Neutrophil (primary cell): ENCODE data around the gene ILDR2.

Source experiments
- H3K27ac ChIP-seq: fragments of 200-600 bp; sonication (generic); 2 replicates; pipeline ENCODE4 v1.5.1; 2016; ENCODE audit warnings: mild to moderate bottlenecking, moderate library complexity
- H3K27me3 ChIP-seq: fragments of 200-600 bp; sonication (generic); 2 replicates; pipeline ENCODE4 v1.6.0; 2016; ENCODE audit warnings: mild to moderate bottlenecking
- H3K36me3 ChIP-seq: fragments of 200-600 bp; sonication (generic); 2 replicates; pipeline ENCODE4 v1.5.1; 2017
- H3K4me1 ChIP-seq, 2 experiments: fragments of 200-600 bp in 1 of 2; sonication (generic) in 1 of 2; 1 replicate in 1 of 2; 2 replicates in 1 of 2; pipeline versions ENCODE4 v1.5.1 to v1.6.1; 2013 to 2016; ENCODE audit warnings: low read depth in 1 of 2, low read length in 1 of 2, mild to moderate bottlenecking in 1 of 2, moderate library complexity in 1 of 2; ENCODE audit not compliant: control insufficient read depth in 1 of 2, insufficient read depth in 1 of 2
- H3K4me3 ChIP-seq, 2 experiments: fragments of 200-600 bp in 1 of 2; sonication (generic) in 1 of 2; 1 replicate in 1 of 2; 2 replicates in 1 of 2; pipeline ENCODE4 v1.5.1; 2013 to 2016; ENCODE audit warnings: low read depth in 1 of 2, low read length in 1 of 2, mild to moderate bottlenecking in 1 of 2, moderate library complexity in 1 of 2
- H3K9me3 ChIP-seq: fragments of 200-600 bp; sonication (generic); 2 replicates; pipeline ENCODE4 v1.5.1; 2016
- TF ChIP-seq, protein P1 (sequence below): fragments of 200-600 bp; sonication (generic); IDR thresholded peaks from 2 replicates; pipeline ENCODE4 v1.5.1; 2016; ENCODE audit warnings: antibody characterized with exemption

The ILDR2 gene

GRCh38 chr1:166902279-166902678 is 73.1 kb downstream of the ILDR2 start:
- H3K4me3 ChIP-seq: no peak overlapping the region
- H3K27ac ChIP-seq: no peak overlapping the region
- no peaks in the 10 kb centered on the region for H3K27me3 ChIP-seq
- TF ChIP-seq, protein P1, sequence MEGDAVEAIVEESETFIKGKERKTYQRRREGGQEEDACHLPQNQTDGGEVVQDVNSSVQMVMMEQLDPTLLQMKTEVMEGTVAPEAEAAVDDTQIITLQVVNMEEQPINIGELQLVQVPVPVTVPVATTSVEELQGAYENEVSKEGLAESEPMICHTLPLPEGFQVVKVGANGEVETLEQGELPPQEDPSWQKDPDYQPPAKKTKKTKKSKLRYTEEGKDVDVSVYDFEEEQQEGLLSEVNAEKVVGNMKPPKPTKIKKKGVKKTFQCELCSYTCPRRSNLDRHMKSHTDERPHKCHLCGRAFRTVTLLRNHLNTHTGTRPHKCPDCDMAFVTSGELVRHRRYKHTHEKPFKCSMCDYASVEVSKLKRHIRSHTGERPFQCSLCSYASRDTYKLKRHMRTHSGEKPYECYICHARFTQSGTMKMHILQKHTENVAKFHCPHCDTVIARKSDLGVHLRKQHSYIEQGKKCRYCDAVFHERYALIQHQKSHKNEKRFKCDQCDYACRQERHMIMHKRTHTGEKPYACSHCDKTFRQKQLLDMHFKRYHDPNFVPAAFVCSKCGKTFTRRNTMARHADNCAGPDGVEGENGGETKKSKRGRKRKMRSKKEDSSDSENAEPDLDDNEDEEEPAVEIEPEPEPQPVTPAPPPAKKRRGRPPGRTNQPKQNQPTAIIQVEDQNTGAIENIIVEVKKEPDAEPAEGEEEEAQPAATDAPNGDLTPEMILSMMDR: no peak
- H3K9me3 ChIP-seq: no peaks in the 10 kb centered on the region
- no peaks in the 10 kb centered on the region for H3K36me3 ChIP-seq
- H3K4me1 ChIP-seq: peaks cover 11 to 15% of the 10 kb centered on the region in 2 experiments

DNA sequence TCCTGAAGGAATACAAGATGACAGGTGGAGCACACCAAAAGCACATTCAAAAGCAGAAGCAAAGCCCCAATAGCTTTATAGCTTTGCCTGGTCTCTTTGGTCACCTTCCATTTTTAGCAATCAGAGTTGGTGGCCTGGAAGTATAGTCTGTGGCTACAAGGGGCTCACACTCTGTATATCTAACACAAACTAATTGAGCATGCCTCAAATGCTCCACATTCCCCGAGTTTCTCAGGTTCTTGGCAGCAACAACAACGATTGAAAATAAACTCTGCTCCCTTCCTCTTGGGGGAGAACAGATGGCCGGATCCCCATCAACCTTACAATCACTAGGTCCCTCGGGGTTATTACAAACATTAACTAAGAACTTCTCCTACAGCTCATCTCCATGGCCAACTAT is 74.4 kb downstream of the ILDR2 start:
- Histone ChIP-seq H3K27ac (no peak overlapping the region), H3K4me1 (peaks cover 11 to 15% of the 10 kb centered on the region in 2 experiments), H3K4me3 (no peak overlapping the region), H3K9me3 (no peaks in the 10 kb centered on the region), H3K27me3 (no peaks in the 10 kb centered on the region), H3K36me3 (no peaks in the 10 kb centered on the region)
- TF ChIP-seq, protein P1: no peak

DNA sequence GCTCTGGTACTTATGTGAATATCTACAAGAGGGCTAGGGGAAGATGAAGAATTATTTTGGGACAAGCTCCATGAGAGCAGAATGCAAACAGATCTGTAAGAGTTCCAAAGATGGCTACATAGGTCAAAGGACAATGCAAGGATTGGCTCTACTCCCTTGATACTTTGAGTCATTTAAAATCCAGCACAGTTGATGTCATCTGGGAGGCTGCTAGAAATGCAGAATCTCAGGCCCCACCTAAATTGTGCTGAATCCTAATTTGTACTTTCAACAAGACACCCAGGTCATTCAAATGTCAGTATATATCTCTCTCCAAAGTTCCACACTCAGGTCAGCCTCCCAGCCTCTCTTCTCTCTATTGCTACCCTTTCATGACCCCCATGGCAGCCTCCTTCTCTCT is 75.6 kb downstream of the ILDR2 start:
- Histone ChIP-seq H3K36me3 (no peaks in the 10 kb centered on the region), H3K27ac (no peak overlapping the region), H3K4me1 (peaks cover 11 to 15% of the 10 kb centered on the region in 2 experiments), H3K4me3 (no peak overlapping the region), H3K27me3 (no peaks in the 10 kb centered on the region), H3K9me3 (no peaks in the 10 kb centered on the region)
- TF ChIP-seq, protein P1: no peak

- H3K4me3 ChIP-seq: no peak overlapping the region
- H3K36me3 ChIP-seq: no peaks in the 10 kb centered on the region
- H3K9me3 ChIP-seq: no peaks in the 10 kb centered on the region
- TF ChIP-seq, protein P1: no peak
- H3K4me1 ChIP-seq: no peaks in the 10 kb centered on the region
- no peak overlapping the region for H3K27ac ChIP-seq
- peaks cover 7% of the 10 kb centered on the region for H3K27me3 ChIP-seq
Measured at GRCh38 chr1:166895766-166896165, 79.6 kb downstream of the ILDR2 start.

GRCh38 chr1:166889776-166890175 is 85.6 kb downstream of the ILDR2 start:
- Histone ChIP-seq H3K27me3 (peaks cover 22% of the 10 kb centered on the region), H3K27ac (no peak overlapping the region), H3K4me3 (no peak overlapping the region), H3K9me3 (no peaks in the 10 kb centered on the region), H3K36me3 (no peaks in the 10 kb centered on the region), H3K4me1 (no peaks in the 10 kb centered on the region)
- TF ChIP-seq, protein P1: no peak
